Measurements from ENCODE around the gene ZNF628. TPM values are rescaled to one million over a fixed set of nuclear protein-coding genes. Genes with fewer than 3 reads are reported as not detected.

ZNF628 gene
- total RNA-seq, 1 experiment from 2014 or later: 8.1 TPM

DNA sequence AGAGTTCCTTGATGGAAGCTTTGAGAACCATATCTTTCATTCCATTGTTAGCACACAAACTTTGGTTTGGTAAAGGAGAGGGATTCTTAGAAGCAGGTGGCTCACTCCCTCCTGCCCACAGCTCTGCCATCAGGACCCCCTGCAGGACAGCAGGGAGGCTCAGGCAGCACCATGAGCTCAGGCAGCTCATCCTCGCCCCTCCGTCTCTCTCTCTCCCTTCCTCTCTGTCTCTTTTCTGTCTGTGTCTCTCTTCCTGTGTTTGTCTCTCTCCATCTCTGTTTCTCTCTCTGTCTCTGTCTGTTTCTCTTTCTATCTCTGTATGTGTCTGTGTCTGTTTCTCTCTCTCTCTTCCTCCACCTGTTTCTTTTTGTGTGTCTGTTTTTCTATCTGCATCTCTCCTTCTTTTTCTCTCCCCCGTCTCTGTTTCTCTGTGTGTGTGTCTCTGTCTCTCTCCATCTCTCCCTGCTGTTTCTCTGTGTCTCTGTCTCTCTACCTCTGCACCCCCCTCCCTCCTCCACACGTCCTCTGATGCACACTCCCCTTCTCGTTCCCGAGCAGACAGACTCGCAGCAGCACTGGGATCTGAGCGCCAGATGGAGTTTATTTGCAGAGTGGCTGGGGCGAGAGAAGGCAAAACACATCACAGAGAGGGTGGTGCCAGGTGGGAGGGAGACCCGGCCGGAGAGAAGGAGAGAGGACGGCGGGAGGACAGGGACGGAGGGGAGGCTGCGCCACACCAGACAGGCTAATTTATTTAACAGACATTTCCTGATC, 51.8 kb downstream of the ZNF628 start:
- no peak overlapping the region for H3K4me3 ChIP-seq (ENCODE audit: insufficient read depth, low read depth, low read length)
- DNase-seq: peak; percentile 58
- no peaks in the 10 kb centered on the region for H3K36me3 ChIP-seq (replicated peaks; ENCODE audit: control insufficient read depth, insufficient read depth, low read length)
- no peaks in the 10 kb centered on the region for H3K27me3 ChIP-seq (ENCODE audit: control insufficient read depth, insufficient read depth, low read length)

GRCh38 chr19:55529636-55530234, 53.3 kb downstream of the ZNF628 start:
- no peaks in the 10 kb centered on the region for H3K36me3 ChIP-seq (replicated peaks; ENCODE audit: control insufficient read depth, insufficient read depth, low read length)
- no peak overlapping the region for H3K4me3 ChIP-seq (ENCODE audit: insufficient read depth, low read depth, low read length)
- DNase-seq: peak; percentile 67
- no peaks in the 10 kb centered on the region for H3K27me3 ChIP-seq (ENCODE audit: control insufficient read depth, insufficient read depth, low read length)

DNA sequence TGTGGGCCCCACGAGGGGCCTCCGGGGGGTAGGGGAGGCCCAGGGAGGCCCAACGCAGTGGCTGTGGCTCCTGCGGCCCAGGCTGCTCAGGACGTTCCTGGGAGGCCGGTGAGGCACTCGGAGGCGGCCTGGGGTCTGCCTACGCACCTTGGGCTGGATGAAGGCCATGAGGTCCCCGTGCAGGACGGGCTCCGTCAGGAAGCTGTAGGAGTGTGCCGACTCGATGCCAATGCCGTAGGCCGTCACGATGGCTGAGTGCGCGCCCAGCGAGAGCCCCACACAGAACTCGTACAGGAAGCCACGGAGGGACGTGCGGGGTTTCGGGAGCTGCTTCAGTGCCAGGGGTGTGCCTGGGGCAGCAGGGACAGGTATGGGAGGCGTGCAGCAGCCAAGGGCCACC, 54.6 kb downstream of the ZNF628 start:
- Histone ChIP-seq H3K36me3 (replicated peaks; ENCODE audit: control insufficient read depth, insufficient read depth, low read length) (no peaks in the 10 kb centered on the region), H3K4me3 (ENCODE audit: insufficient read depth, low read depth, low read length) (no peak overlapping the region)
- no peak for DNase-seq

More for the DNA sequence above, 54.6 kb downstream of the ZNF628 start:
- no peaks in the 10 kb centered on the region for H3K27me3 ChIP-seq (ENCODE audit: control insufficient read depth, insufficient read depth, low read length)

Other genes with a start within 250 kb of the ZNF628 start
- 1.2 and 1.7 TPM in 2 replicates for gene TMEM86B, start 247.9 kb upstream of the ZNF628 start, total RNA-seq (2014; rRNA removed; shearing (Covaris generic))
- 51.7 and 53.1 TPM in 2 replicates for gene PPP6R1, start 217.6 kb upstream of the ZNF628 start, total RNA-seq (2014; rRNA removed; shearing (Covaris generic))
- 54.4 and 92.3 TPM in 2 replicates for gene HSPBP1, start 196.5 kb upstream of the ZNF628 start, total RNA-seq (2014; rRNA removed; shearing (Covaris generic))
- gene BRSK1, start 192.6 kb upstream of the ZNF628 start, total RNA-seq (2014; rRNA removed; shearing (Covaris generic)): 20.3 and 31.3 TPM in 2 replicates
- 0.24 TPM in 1 of 2 replicates, not detected in the other for gene TMEM150B, start 151.3 kb upstream of the ZNF628 start, total RNA-seq (2014; rRNA removed; shearing (Covaris generic))
- 36.1 and 58.9 TPM in 2 replicates for gene KMT5C, start 136.7 kb upstream of the ZNF628 start, total RNA-seq (2014; rRNA removed; shearing (Covaris generic))
- gene COX6B2, start 121.9 kb upstream of the ZNF628 start, total RNA-seq (2014; rRNA removed; shearing (Covaris generic)): 0.17 and 0.30 TPM in 2 replicates
- gene GARIN5B, start 113.4 kb upstream of the ZNF628 start, total RNA-seq (2014; rRNA removed; shearing (Covaris generic)): not detected in 2 replicates
- 0.59 and 1.2 TPM in 2 replicates for gene IL11, start 106.2 kb upstream of the ZNF628 start, total RNA-seq (2014; rRNA removed; shearing (Covaris generic))
- gene TMEM190, start 99.8 kb upstream of the ZNF628 start, total RNA-seq (2014; rRNA removed; shearing (Covaris generic)): not detected in 2 replicates
- gene TMEM238, start 92.3 kb upstream of the ZNF628 start, total RNA-seq (2014; rRNA removed; shearing (Covaris generic)): 1.0 TPM in 1 of 2 replicates, not detected in the other
- 458 and 505 TPM in 2 replicates for gene RPL28, start 90.7 kb upstream of the ZNF628 start, total RNA-seq (2014; rRNA removed; shearing (Covaris generic))
- 369 and 380 TPM in 2 replicates for gene UBE2S, start 68.8 kb upstream of the ZNF628 start, total RNA-seq (2014; rRNA removed; shearing (Covaris generic))
- gene SHISA7, start 33.3 kb upstream of the ZNF628 start, total RNA-seq (2014; rRNA removed; shearing (Covaris generic)): 0.04 and 0.07 TPM in 2 replicates
- 178 and 185 TPM in 2 replicates for gene ISOC2, start 15.0 kb upstream of the ZNF628 start, total RNA-seq (2014; rRNA removed; shearing (Covaris generic))
- 1.6 and 3.7 TPM in 2 replicates for gene C19orf85, start 11.9 kb upstream of the ZNF628 start, total RNA-seq (2014; rRNA removed; shearing (Covaris generic))
- gene NAT14, start 8.6 kb downstream of the ZNF628 start, total RNA-seq (2014; rRNA removed; shearing (Covaris generic)): 56.0 and 71.2 TPM in 2 replicates
- 0.48 and 0.87 TPM in 2 replicates for gene SSC5D, start 11.8 kb downstream of the ZNF628 start, total RNA-seq (2014; rRNA removed; shearing (Covaris generic))
- gene SBK2, start 60.5 kb downstream of the ZNF628 start, total RNA-seq (2014; rRNA removed; shearing (Covaris generic)): 4.0 and 4.6 TPM in 2 replicates
- 0.17 and 2.4 TPM in 2 replicates for gene SBK3, start 68.9 kb downstream of the ZNF628 start, total RNA-seq (2014; rRNA removed; shearing (Covaris generic))
- gene ZNF579, start 104.2 kb downstream of the ZNF628 start, total RNA-seq (2014; rRNA removed; shearing (Covaris generic)): 17.2 and 20.5 TPM in 2 replicates
- gene FIZ1, start 122.9 kb downstream of the ZNF628 start, total RNA-seq (2014; rRNA removed; shearing (Covaris generic)): 4.3 and 4.7 TPM in 2 replicates
- gene ZNF524, start 123.7 kb downstream of the ZNF628 start, total RNA-seq (2014; rRNA removed; shearing (Covaris generic)): 11.2 and 13.6 TPM in 2 replicates
- gene ZNF865, start 129.0 kb downstream of the ZNF628 start, total RNA-seq (2014; rRNA removed; shearing (Covaris generic)): 3.5 and 4.9 TPM in 2 replicates
- gene ZNF784, start 147.9 kb downstream of the ZNF628 start, total RNA-seq (2014; rRNA removed; shearing (Covaris generic)): 9.8 and 12.5 TPM in 2 replicates
- gene ZNF580, start 164.4 kb downstream of the ZNF628 start, total RNA-seq (2014; rRNA removed; shearing (Covaris generic)): 16.0 and 25.0 TPM in 2 replicates
- 64.7 and 67.0 TPM in 2 replicates for gene ZNF581, start 167.0 kb downstream of the ZNF628 start, total RNA-seq (2014; rRNA removed; shearing (Covaris generic))
- gene CCDC106, start 171.6 kb downstream of the ZNF628 start, total RNA-seq (2014; rRNA removed; shearing (Covaris generic)): 13.2 and 14.4 TPM in 2 replicates
- 231 and 289 TPM in 2 replicates for gene U2AF2, start 178.4 kb downstream of the ZNF628 start, total RNA-seq (2014; rRNA removed; shearing (Covaris generic))
- 156 and 157 TPM in 2 replicates for gene EPN1, start 198.6 kb downstream of the ZNF628 start, total RNA-seq (2014; rRNA removed; shearing (Covaris generic))